Uterus (tissue), 2 donors: ENCODE results near the gene FAF1.

ENCODE experiments used
- CTCF ChIP-seq, 4 experiments: fragments of 200-600 bp in 2 of 4; fragments of 450-650 bp in 2 of 4; sonication (generic) in 2 of 4; IDR thresholded peaks; one replicate each; pipeline ENCODE4 v1.5.1; 2016 to 2019; ENCODE audit warnings: antibody characterized with exemption in 4 of 4, mild to moderate bottlenecking in 2 of 4, moderate library complexity in 1 of 4
- POLR2A ChIP-seq, 2 donors: fragments of 450-650 bp; IDR thresholded peaks; one replicate each; pipeline ENCODE4 v1.6.1; 2016; ENCODE audit warnings: antibody characterized with exemption in 2 of 2, mild to moderate bottlenecking in 1 of 2, moderate library complexity in 1 of 2

GRCh38 chr1:50702395-50702794, 257.7 kb downstream of the FAF1 start:
- TF ChIP-seq POLR2A (IDR thresholded peaks at IDR 0.05) (no peak), CTCF (IDR thresholded peaks at IDR 0.05) (no peak)
